ENCODE results near the gene BLVRB.
A peak's percentile ranks its signal among the peaks of the same experiment; 100 is the strongest.
"Not testable (repeated sequence)": the region's sequence is repeated elsewhere in the genome, so short reads cannot be mapped to it uniquely, and the experiment has no call there.

Gene BLVRB

DNA sequence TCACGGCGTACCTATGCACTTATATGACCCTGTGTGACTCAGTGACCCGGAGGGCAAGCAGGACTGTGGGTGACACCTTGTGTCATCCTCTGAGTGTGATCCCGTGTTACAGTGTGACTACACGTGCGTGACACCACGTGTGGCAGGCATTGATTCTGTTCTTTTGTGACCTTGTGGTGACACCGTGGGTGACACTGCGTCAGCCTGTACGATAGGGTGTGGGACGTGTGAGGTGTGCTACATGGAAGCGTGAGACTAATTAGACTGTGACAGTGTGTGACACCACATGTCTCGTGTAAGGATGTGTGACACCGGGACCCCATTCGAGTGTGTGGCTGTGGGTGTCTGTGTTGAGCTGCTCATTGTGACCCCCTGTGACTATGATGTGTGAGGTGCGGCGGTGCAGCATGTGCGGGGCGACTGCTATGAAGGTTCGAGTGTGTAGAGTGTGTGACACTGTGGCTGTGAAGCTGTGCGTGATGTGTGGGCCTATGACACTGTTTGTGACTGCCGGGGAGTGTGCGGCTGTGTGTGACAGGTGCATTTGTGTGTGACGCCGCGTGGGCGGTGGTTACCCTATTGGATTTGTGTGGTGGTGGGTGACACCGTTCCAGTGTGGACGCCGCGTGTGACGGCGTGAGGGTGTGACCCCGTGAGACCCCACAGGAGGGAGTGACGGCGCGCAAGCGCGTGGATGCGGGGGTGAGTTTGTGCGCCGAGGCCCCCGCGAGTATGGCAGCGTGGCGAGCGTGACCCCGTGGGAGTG is 857 bp upstream of the BLVRB start:
- Mint-ChIP-seq H3K36me3 (peaks cover 8% of the 10 kb centered on the region), H3K9me3 (no peaks in the 10 kb centered on the region), H3K27ac (peak overlapping the region; percentile 95), H3K4me3 (peak overlapping the region; percentile 82), H3K4me1 (peaks cover 40% of the 10 kb centered on the region)
- DNase-seq (ENCODE audit: low spot score in 2 of 2) (no peak), ATAC-seq (peak; percentile 88)

DNA sequence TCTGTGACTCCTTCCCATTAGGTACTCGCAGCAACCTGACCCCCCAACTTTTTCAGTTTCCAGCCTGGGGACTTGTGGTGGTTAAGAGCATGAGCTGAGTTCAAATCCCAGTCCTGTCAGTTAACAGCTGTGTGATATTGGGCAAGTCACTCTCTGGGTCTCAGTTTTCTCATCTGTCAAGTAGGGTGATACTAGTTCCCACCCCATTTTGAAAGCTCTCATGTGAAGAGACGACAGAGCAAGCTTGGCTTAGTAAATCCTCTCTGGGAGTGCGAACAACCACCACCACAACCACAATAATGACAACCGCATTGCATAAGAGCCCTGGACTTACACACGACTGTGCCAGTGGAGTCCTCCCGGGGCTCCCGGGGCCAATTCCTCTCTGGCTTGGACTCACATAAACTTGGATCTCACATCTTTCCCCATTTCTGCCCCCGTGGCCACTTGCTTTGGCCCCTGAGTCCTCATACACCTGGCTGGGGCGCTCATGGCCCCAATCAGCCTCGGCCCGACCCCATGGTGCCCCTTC is 454 bp downstream of the BLVRB start:
- H3K4me1 Mint-ChIP-seq = peaks cover 44% of the 10 kb centered on the region
- peak overlapping the region; percentile 95 for H3K27ac Mint-ChIP-seq
- peak overlapping the region; percentile 82 for H3K4me3 Mint-ChIP-seq
- ATAC-seq (no peak), DNase-seq (ENCODE audit: low spot score in 2 of 2) (no peak)
- peaks cover 8% of the 10 kb centered on the region for H3K36me3 Mint-ChIP-seq
- H3K9me3 Mint-ChIP-seq = no peaks in the 10 kb centered on the region

DNA sequence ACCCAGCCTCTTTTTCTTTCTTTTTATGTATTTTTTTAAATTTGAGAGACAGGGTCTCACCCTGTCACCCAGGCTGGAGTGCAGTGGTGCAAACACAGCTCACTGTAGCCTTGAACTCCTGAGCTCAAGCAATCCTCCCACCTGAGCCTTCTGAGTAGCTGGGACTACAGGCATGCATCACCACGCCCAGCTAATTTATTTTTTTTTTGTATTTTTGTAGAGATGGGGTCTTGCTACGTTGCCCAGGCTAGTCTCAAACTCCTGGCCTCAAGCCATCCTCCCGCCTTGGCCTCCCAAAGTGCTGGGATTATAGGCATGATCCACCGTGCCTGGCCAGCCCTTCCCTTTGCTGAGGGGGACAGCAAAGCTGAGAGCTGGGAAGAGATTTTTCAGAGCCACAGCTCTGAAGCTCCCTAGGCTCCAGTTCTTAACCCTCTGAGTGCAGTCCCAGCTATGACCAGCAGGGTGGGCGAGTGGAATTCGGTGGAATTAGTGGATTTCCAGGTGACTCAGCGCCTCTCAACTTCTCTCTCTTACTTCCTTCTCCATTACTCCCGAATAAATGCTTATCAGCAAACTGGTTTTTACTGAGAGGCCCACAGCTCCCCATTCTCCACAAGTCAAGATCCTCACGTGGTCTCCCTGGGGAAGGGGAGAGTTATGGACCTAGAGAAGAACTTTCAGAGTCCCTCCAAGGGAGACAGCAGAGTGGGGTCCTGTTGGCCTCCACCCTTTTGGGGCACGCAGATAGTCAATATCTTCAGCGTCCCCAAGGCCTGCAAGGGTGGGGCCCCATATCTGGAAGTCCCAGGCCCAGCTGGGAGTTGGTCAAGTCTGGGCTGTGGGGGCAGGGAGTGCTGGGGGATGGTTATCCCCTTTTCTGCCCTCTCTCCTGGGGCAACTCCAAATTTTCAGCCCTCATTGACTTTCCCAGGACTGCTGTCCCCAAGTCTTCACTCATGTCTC is 1.2 kb downstream of the BLVRB start:
- H3K27ac Mint-ChIP-seq = peak overlapping the region; percentile 95
- peaks cover 8% of the 10 kb centered on the region for H3K36me3 Mint-ChIP-seq
- H3K4me1 Mint-ChIP-seq = peaks cover 44% of the 10 kb centered on the region
- ATAC-seq = no peak
- peak overlapping the region; percentile 82 for H3K4me3 Mint-ChIP-seq
- peak; percentile 55 to 85 for DNase-seq (ENCODE audit: low spot score in 2 of 2)
- no peaks in the 10 kb centered on the region for H3K9me3 Mint-ChIP-seq

DNA sequence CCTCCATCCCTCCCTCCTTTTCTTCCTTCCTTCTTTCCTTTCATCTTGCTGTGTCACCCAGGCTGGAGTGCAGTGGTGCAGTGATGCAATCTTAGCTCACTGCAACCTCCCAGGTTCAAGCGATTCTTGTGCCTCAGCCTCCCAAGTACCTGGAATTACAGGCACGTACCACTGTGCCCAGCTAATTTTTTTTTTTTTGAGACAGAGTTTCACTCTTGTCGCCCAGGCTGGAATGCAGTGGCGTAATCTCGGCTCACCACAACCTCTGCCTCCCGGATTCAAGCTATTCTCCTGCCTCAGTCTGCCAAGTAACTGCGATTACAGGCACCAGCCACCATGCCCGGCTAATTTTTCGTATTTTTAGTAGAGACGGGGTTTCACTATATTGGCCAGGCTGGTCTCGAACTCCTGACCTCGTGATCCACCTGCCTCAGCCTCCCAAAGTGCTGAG is 1.9 kb downstream of the BLVRB start:
- not testable (repeated sequence) for H3K27ac Mint-ChIP-seq; H3K36me3 Mint-ChIP-seq; ATAC-seq; H3K9me3 Mint-ChIP-seq; DNase-seq (ENCODE audit: low spot score in 2 of 2)
- H3K4me3 Mint-ChIP-seq = peak overlapping the region; percentile 82
- H3K4me1 Mint-ChIP-seq = peaks cover 44% of the 10 kb centered on the region

DNA sequence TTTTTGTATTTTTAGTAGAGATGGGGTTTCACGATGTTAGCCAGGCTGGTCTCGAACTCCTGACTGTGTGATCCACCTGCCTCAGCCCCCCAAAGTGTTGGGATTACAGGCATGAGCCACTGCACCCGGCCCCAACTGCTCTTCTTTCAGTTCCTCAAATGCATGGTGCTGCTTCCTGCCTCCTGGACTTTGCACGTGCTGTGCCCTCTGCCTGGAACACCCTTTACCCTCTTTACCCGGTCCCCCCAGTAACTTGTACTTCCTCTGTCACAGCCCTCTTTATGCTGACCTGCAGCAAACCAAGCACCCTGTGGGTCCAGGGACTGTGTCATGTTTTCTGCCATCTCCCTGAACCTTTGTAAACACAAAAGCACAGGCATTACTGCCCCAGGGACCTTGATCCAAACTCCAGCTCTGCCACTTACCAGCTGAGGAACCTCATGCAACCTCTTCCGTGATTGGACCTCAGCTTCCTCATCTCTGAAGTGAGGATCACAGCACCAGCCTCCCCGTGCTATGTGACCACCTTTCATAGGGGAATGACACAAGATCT is 3.8 kb downstream of the BLVRB start:
- peaks cover 43% of the 10 kb centered on the region for H3K4me1 Mint-ChIP-seq
- no peak overlapping the region for H3K4me3 Mint-ChIP-seq
- H3K9me3 Mint-ChIP-seq = no peaks in the 10 kb centered on the region
- DNase-seq (ENCODE audit: low spot score in 2 of 2) = no peak
- no peak for ATAC-seq
- peaks cover 8% of the 10 kb centered on the region for H3K36me3 Mint-ChIP-seq
- no peak overlapping the region for H3K27ac Mint-ChIP-seq

DNA sequence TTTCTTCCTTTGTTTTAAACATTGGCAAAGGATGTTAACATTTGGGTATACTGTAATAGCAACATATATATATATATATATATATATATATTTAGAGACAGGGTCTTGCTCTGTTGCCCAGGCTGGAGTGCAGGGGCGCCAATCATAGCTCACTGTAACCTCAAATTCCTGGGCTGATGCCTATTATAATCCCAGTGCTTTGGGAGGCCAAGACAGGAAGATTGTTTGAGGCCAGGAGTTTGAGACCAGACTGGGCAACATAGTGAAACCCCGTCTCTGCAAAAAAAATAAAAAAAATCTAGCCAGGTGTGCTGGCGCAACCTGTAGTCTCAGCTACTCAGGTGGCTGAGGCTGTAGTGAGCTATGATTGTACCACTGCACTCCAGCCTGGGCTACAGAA is 5.4 kb downstream of the BLVRB start:
- DNase-seq (ENCODE audit: low spot score in 2 of 2) = no peak
- Mint-ChIP-seq H3K4me3 (no peak overlapping the region), H3K9me3 (no peaks in the 10 kb centered on the region), H3K4me1 (peaks cover 27% of the 10 kb centered on the region), H3K36me3 (no peaks in the 10 kb centered on the region), H3K27ac (no peak overlapping the region)
- ATAC-seq = no peak

DNA sequence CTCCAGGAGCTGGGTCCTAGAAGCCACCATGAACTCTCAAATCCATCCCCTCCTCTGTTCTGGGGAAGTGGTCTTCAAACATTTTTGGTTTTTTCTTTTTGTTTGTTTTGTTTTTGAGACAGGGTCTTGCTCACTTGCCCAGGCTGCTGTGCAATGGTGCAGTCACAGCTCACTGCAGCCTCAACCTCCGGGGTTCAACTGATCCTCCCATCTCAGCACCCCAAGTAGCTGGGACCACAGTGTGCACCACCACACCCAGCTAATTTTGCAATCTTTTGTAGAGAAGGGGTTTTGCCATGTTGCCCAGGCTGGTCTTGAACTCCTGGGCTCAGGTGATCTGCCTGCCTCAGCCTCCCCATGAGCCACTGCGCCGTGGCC is 7.0 kb downstream of the BLVRB start:
- peaks cover 17% of the 10 kb centered on the region for H3K4me1 Mint-ChIP-seq
- ATAC-seq = no peak
- no peaks in the 10 kb centered on the region for H3K36me3 Mint-ChIP-seq
- H3K9me3 Mint-ChIP-seq = no peaks in the 10 kb centered on the region
- DNase-seq (ENCODE audit: low spot score in 2 of 2) = no peak
- H3K4me3 Mint-ChIP-seq = no peak overlapping the region
- H3K27ac Mint-ChIP-seq = no peak overlapping the region

DNA sequence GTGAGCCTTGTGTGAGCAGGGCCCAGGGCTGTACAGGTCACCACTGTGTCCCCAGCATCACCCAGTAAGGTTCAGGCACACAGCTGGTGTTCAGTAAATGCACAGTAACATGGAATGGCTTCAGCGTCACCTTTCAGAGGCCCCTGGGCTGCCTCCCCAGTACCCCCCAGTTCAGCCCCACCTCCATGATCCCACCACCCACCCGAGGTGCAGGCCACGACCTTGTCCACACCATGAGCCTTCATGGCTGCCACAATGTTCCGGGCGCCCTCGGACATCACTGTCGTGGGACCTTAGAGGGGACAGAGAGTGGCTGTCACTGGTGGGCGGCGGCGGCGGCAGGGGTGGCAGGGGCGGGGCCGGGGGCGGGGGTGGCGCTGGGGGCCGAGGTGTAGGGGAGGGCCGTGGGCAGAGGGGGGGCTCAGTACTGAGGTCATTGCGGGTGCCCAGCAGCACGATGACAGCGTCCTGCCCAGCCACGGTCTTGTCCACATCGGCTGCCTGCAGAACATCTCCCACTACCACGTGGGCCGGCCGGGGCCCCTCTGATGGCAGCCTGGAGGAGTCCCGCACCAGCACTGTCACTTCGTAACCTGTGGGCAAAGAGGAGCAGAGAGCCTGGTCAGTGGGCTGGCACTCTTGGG is 7.5 kb downstream of the BLVRB start:
- H3K4me1 Mint-ChIP-seq = peaks cover 15% of the 10 kb centered on the region
- no peak for DNase-seq (ENCODE audit: low spot score in 2 of 2)
- H3K9me3 Mint-ChIP-seq = no peaks in the 10 kb centered on the region
- no peak overlapping the region for H3K4me3 Mint-ChIP-seq
- H3K36me3 Mint-ChIP-seq = no peaks in the 10 kb centered on the region
- no peak overlapping the region for H3K27ac Mint-ChIP-seq
- no peak for ATAC-seq

DNA sequence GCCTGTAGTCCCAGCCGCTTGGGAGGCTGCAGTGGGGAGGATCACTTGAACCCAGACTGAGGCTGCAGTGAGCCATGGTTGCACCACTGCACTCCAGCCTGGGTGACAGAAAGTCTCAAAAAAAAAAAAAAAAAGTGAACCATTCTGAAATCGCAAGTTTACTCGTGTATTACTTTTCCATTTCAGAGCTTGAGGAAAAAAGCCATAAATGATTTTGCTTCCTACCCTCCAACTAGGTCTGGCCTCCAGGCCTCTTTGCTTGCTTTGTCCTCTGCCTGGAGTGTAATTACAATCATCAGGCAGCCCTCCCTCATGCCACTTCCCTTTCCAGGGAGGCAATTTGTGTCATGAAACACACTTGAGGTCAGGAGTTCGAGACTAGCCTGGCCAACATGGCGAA is 8.5 kb downstream of the BLVRB start:
- Mint-ChIP-seq H3K9me3 (no peaks in the 10 kb centered on the region), H3K36me3 (no peaks in the 10 kb centered on the region), H3K4me3 (no peak overlapping the region), H3K27ac (no peak overlapping the region), H3K4me1 (peaks cover 11% of the 10 kb centered on the region)
- ATAC-seq (no peak), DNase-seq (ENCODE audit: low spot score in 2 of 2) (no peak)

DNA sequence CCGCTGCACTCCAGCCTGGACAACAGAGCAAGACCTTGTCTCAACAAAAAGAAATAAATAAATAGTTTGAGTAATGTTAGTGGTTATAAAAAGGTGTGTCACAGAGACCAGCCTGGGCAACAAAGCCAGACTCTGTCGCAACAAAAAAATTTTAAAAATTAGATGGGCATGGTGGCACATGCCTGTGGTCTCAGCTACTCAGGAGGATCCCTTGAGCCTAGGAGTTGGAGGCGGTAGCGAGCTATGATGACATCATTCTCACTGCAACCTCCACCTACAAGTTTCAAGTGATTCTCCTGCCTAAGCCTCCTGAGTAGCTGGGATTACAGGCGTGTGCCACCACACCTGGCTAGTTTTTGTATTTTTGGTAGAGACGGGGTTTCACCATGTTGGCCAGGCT is 11.6 kb downstream of the BLVRB start:
- DNase-seq (ENCODE audit: low spot score in 2 of 2); H3K4me3 Mint-ChIP-seq; H3K27ac Mint-ChIP-seq; H3K36me3 Mint-ChIP-seq; H3K4me1 Mint-ChIP-seq; ATAC-seq; H3K9me3 Mint-ChIP-seq: not testable (repeated sequence)

DNA sequence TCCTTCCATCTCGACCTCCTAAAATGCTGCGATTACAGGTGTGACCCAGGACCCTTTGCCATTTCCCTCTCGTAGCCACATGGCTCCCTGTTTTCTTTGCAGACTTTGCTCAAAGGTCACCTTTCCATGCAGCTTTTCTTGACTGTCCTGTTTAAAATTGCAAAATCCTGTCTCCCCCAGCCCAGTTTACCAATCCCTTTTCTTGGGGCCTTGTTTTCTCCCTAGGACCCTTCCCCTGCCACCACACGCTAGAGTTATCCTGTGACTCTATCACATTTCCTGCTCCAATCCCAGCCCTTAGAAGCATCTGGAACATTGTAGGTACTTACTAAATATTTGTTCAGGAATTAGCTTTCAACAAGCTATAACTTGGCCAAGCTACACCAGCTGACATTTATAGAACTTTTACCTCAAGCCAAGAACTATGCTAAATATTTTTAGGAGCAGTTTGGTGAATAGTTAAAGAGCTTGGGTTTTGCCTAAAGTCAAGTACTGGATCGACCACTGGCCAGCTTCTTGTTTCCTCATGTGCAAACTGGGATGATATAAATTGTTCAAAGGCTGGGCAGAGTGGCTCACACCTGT is 12.3 kb downstream of the BLVRB start:
- Mint-ChIP-seq H3K4me3 (no peak overlapping the region), H3K27ac (no peak overlapping the region), H3K36me3 (peaks cover 10% of the 10 kb centered on the region), H3K4me1 (no peaks in the 10 kb centered on the region), H3K9me3 (no peaks in the 10 kb centered on the region)
- ATAC-seq (no peak), DNase-seq (ENCODE audit: low spot score in 2 of 2) (no peak)

DNA sequence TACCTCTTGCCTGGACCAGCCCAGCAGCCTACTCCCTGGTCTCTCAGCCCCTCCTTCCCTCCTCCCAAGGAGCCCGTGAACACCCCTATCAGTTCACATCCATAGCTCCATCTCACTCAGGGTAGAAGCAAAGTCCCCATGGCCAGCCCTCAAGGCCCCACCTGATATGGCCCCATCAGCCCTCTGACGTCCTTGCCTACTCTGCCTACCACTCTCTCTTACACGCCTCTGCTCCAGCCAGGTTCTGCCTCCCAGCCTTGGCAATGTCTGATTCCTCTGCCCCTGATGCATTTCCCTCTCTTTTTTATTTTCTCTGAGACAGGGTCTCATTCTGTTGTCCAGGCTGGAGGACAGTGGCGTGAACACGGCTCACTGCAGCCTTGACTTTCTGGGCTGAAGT is 13.5 kb downstream of the BLVRB start:
- peaks cover 14% of the 10 kb centered on the region for H3K36me3 Mint-ChIP-seq
- no peaks in the 10 kb centered on the region for H3K9me3 Mint-ChIP-seq
- H3K4me1 Mint-ChIP-seq = no peaks in the 10 kb centered on the region
- H3K27ac Mint-ChIP-seq = no peak overlapping the region
- DNase-seq (ENCODE audit: low spot score in 2 of 2) (no peak), ATAC-seq (no peak)
- no peak overlapping the region for H3K4me3 Mint-ChIP-seq

DNA sequence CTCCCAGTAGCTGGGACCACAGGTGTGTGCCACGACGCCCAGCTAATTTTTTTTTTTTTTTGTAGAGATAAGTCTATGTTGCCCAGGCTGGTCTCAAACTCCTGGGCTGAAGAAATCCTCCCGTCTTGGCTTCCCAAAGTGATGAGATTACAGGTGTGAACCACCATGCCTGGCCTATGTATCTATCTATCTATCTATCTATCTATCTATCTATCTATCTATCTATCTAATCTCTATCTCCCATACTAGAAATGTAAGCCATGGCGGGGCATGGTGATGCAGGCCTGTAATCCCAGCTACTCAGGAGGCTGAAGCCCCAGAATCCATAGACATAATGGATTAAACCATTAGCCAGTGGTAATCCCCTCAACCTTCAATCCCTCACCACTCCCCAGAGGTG is 14.9 kb downstream of the BLVRB start:
- Mint-ChIP-seq H3K4me1 (no peaks in the 10 kb centered on the region), H3K4me3 (no peak overlapping the region), H3K27ac (no peak overlapping the region), H3K9me3 (no peaks in the 10 kb centered on the region), H3K36me3 (peaks cover 14% of the 10 kb centered on the region)
- DNase-seq (ENCODE audit: low spot score in 2 of 2) (no peak), ATAC-seq (no peak)

DNA sequence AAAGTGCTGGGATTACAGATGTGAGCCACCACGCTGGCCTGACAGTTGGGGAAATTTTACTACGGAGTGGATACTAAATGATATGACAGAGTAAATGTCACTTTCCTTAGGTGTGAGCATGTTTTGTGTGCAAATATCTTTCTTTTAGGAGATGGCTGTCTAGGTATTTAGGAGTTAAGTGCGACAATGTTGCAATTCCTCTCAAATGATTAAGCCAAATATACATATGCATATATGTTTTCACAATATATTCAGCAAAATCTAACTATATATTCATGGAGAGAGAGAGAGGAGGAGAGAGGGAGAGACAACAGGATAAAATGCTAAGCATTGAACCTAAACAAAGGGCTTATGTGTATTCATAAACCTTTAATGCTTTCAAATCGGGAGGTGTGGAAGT is 16.0 kb downstream of the BLVRB start:
- no peak for DNase-seq (ENCODE audit: low spot score in 2 of 2)
- peaks cover 21% of the 10 kb centered on the region for H3K36me3 Mint-ChIP-seq
- H3K27ac Mint-ChIP-seq = no peak overlapping the region
- H3K9me3 Mint-ChIP-seq = no peaks in the 10 kb centered on the region
- peaks cover 6% of the 10 kb centered on the region for H3K4me1 Mint-ChIP-seq
- H3K4me3 Mint-ChIP-seq = no peak overlapping the region
- ATAC-seq = no peak

All from stimulated activated effector memory CD8-positive, alpha-beta T cell treated with anti-CD3 and anti-CD28 coated beads, Interleukin-12 subunit alpha, Interleukin-12 subunit beta, amount 100 ng/mL, for 72 hours (primary cell).